ENCODE results near the gene UMODL1. TPM values are rescaled to one million over a fixed set of nuclear protein-coding genes. Genes with fewer than 3 reads are reported as not detected.

Gene UMODL1
- total RNA-seq, 1 donor from 2014 or later = not detected

DNA sequence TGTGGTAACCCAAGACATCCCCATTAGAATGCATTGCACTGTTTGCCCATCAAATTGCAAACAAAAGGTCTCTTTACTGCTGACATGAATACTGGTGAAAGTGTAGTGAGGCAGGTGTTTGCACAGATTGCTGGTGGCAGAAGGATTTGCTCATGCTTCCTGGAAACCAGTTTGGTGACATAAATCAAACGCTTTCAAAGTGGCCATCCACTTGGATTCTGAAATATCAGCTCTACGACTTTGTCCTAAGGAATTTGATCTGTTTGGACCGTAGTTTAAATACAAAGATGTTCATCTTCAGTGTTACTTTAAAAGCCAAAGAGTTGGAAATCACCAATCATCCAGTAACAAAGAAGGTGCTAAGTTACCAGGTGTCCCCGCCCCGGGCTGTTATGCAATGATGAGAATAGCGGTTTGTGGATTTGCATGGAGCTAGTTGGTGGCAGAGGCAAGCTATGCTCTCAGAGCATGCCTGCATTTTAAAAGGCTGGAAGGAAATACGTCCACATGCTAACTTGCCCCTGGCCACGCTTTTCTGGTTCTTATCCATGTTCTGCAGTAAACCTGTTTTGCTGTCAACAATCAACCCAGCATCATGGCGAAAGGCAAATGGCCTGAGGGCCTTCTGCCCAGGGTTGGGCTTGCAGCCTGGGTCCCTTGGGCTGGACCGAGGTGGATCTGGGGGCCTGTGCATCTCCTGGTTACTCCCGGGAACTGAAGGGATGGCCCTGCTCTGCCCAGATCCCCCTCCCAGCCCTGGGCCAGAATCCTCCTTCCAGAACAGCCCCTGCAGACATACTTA lies 49.2 kb downstream of the UMODL1 start:
- Histone ChIP-seq H3K4me3 (ENCODE audit: low read depth, low read length) (no peak overlapping the region), H3K36me3 (ENCODE audit: control insufficient read depth, insufficient read depth, low read length) (no peaks in the 10 kb centered on the region), H3K27me3 (ENCODE audit: control insufficient read depth, insufficient read depth, low read length) (peaks cover 37% of the 10 kb centered on the region)
- DNase-seq (ENCODE audit: low read depth) = no peak
- no peak for TF ChIP-seq CTCF (IDR thresholded peaks at IDR 0.05; ENCODE audit: insufficient read depth, low read length, poor library complexity, severe bottlenecking)

DNA sequence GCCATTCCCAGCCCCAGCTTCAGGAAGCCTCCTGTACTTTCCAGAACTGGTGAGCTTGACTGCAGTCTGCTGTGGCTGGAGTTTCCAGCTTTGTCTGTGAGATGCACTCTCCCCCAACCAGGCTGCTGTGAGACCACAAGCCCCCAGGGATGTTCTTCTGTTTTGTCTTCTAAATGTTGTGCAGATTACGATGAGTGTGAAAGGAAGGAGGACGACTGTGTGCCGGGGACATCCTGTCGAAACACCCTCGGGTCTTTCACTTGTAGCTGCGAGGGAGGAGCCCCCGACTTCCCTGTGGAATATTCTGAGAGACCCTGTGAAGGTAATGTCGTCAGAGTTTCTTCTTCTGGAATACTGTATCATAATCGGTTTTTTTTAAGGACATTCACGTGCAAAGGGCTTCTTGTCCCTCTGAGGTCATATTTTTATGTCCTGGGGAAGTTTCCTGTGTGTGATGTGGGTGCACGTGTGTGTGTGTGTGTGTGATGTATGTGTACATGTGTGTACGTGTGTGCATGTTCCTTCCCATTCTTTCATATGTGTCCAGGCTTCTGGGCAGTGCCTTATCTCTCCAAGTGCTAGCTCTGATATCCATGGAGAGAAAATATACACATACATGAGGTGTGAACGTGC lies 49.9 kb downstream of the UMODL1 start:
- no peak for DNase-seq (ENCODE audit: low read depth)
- no peak for TF ChIP-seq CTCF (IDR thresholded peaks at IDR 0.05; ENCODE audit: insufficient read depth, low read length, poor library complexity, severe bottlenecking)

DNA sequence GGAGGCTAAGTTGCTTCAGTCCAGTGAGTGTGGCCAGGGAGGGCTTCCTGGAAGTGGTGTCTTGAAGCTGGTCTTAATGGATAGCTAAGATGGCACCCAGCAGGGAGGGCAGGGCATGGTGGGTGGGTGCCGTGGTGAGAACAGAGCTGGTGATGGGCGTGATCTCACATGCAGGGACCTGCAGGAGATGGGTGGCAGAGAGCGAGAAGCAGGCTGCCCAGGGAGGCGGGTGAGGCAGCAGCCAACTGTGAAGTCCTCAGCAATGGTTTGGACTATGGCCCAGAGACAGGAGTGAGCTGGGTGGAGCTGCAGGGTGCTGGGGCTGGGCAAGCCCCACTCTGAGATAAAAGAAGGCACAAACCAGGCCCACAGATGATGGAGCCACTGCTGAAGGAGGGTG lies 50.7 kb downstream of the UMODL1 start:
- Histone ChIP-seq H3K36me3 (ENCODE audit: control insufficient read depth, insufficient read depth, low read length) (no peaks in the 10 kb centered on the region), H3K4me3 (ENCODE audit: low read depth, low read length) (no peak overlapping the region), H3K27me3 (ENCODE audit: control insufficient read depth, insufficient read depth, low read length) (peaks cover 37% of the 10 kb centered on the region)
- no peak for DNase-seq (ENCODE audit: low read depth)
- TF ChIP-seq CTCF (IDR thresholded peaks at IDR 0.05; ENCODE audit: insufficient read depth, low read length, poor library complexity, severe bottlenecking) = no peak

More for the DNA sequence above, 49.9 kb downstream of the UMODL1 start:
- Histone ChIP-seq H3K36me3 (ENCODE audit: control insufficient read depth, insufficient read depth, low read length) (no peaks in the 10 kb centered on the region), H3K27me3 (ENCODE audit: control insufficient read depth, insufficient read depth, low read length) (peaks cover 37% of the 10 kb centered on the region), H3K4me3 (ENCODE audit: low read depth, low read length) (no peak overlapping the region)

DNA sequence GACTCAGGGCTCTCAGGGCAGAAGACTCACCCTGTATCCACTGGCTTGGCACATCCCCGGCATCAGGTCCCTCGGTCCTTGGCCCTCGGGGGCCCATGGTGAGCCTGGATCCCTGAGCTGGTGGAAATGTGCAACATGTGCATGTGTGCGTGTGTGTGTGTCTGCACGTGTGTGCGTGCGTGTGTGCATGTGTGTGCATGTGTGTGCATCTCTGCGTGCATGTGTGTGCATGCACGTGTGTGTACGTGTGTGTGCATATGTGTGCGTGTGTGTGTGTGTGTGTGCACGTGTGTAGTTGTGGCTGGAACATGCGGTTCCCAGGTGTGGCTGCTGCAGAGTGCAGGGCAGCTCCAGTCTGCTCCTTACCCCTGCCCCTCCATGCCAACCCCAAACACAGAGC lies 51.3 kb downstream of the UMODL1 start:
- no peak overlapping the region for H3K4me3 ChIP-seq (ENCODE audit: low read depth, low read length)
- TF ChIP-seq CTCF (IDR thresholded peaks at IDR 0.05; ENCODE audit: insufficient read depth, low read length, poor library complexity, severe bottlenecking) = no peak
- H3K36me3 ChIP-seq (ENCODE audit: control insufficient read depth, insufficient read depth, low read length) = no peaks in the 10 kb centered on the region
- peaks cover 37% of the 10 kb centered on the region for H3K27me3 ChIP-seq (ENCODE audit: control insufficient read depth, insufficient read depth, low read length)
- no peak for DNase-seq (ENCODE audit: low read depth)

GRCh38 chr21:42122808-42123207 lies 51.7 kb downstream of the UMODL1 start:
- peaks cover 37% of the 10 kb centered on the region for H3K27me3 ChIP-seq (ENCODE audit: control insufficient read depth, insufficient read depth, low read length)
- no peak overlapping the region for H3K4me3 ChIP-seq (ENCODE audit: low read depth, low read length)
- TF ChIP-seq CTCF (IDR thresholded peaks at IDR 0.05; ENCODE audit: insufficient read depth, low read length, poor library complexity, severe bottlenecking) = no peak
- DNase-seq (ENCODE audit: low read depth) = no peak
- H3K36me3 ChIP-seq (ENCODE audit: control insufficient read depth, insufficient read depth, low read length) = no peaks in the 10 kb centered on the region
